Fibroblast of lung (primary cell): Measurements from ENCODE around the gene FBLN1.

Experiments used
- CTCF ChIP-seq, 2 donors: IDR thresholded peaks in 1 of 2; conservative IDR thresholded peaks in 1 of 2; 1 replicate in 1 of 2; 2 replicates in 1 of 2; pipeline ENCODE4 v1.5.1; 2011 to 2012; ENCODE audit warnings: low read length in 2 of 2, control low read depth in 1 of 2, inconsistent platforms in 1 of 2, low read depth in 1 of 2, mild to moderate bottlenecking in 1 of 2
- EZH2 ChIP-seq: IDR thresholded peaks from 2 replicates; pipeline ENCODE4 v1.5.1; 2012; ENCODE audit warnings: low read length, control low read depth, mild to moderate bottlenecking; ENCODE audit errors: missing control alignments

GRCh38 chr22:45480717-45481116 is 22.0 kb upstream of the FBLN1 start:
- no peak for TF ChIP-seq CTCF (conservative IDR thresholded peaks at IDR 0.05 in 1 of 2, IDR thresholded peaks at IDR 0.05 in 1 of 2; ENCODE audit: low read depth in 1 of 2, low read length in 2 of 2)
- TF ChIP-seq EZH2 = no peak
